HUES48 (cell line): Measurements from ENCODE around the gene CD36.
"Not testable (repeated sequence)": the region's sequence is repeated elsewhere in the genome, so short reads cannot be mapped to it uniquely, and the experiment has no call there.

ENCODE experiments used
- H3K27ac ChIP-seq: one replicate; pipeline ENCODE4 v1.7.0; 2013; ENCODE audit warnings: low read depth, low read length, inconsistent platforms
- H3K27me3 ChIP-seq: 2 replicates; pipeline ENCODE4 v1.6.1; 2013; ENCODE audit warnings: mild to moderate bottlenecking, low read length; ENCODE audit not compliant: control insufficient read depth, insufficient read depth
- H3K36me3 ChIP-seq: 2 replicates; pipeline ENCODE4 v1.6.1; 2013; ENCODE audit warnings: low read length; ENCODE audit not compliant: control insufficient read depth, insufficient read depth
- H3K4me1 ChIP-seq: 2 replicates; pipeline ENCODE4 v1.6.1; 2013; ENCODE audit warnings: mild to moderate bottlenecking, low read length; ENCODE audit not compliant: control insufficient read depth, insufficient read depth
- H3K4me3 ChIP-seq: 2 replicates; pipeline ENCODE4 v1.5.1; 2013; ENCODE audit warnings: mild to moderate bottlenecking, low read depth, low read length
- H3K9ac ChIP-seq: 2 replicates; pipeline ENCODE4 v1.6.1; 2013; ENCODE audit warnings: mild to moderate bottlenecking, low read depth, low read length, moderate library complexity
- H3K9me3 ChIP-seq: 2 replicates; pipeline ENCODE4 v1.6.1; 2013; ENCODE audit warnings: low read length; ENCODE audit not compliant: control insufficient read depth, insufficient read depth

Gene CD36

DNA sequence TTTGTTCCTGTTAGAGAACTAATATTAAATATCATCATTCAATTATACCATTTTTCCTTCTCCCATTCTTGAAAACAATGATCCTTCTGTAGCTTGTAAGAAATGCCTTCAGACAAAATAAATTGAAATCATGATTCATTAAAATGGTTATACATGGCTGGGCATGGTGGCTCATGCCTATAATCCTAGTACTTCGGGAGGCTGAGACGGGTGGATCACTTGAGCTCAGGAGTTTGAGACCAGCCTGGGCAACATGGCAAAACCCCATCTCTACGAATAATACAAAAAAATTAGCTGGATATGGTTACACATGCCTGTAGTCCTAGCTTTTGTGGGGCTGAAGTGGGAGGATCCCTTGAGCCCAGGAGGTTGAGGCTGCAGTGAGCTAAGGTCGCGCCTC lies 13.0 kb downstream of the CD36 start:
- no peak overlapping the region for H3K9ac ChIP-seq
- no peaks in the 10 kb centered on the region for H3K9me3 ChIP-seq
- no peak overlapping the region for H3K27ac ChIP-seq
- no peaks in the 10 kb centered on the region for H3K27me3 ChIP-seq
- H3K4me3 ChIP-seq = no peak overlapping the region
- no peaks in the 10 kb centered on the region for H3K4me1 ChIP-seq
- H3K36me3 ChIP-seq = no peaks in the 10 kb centered on the region

DNA sequence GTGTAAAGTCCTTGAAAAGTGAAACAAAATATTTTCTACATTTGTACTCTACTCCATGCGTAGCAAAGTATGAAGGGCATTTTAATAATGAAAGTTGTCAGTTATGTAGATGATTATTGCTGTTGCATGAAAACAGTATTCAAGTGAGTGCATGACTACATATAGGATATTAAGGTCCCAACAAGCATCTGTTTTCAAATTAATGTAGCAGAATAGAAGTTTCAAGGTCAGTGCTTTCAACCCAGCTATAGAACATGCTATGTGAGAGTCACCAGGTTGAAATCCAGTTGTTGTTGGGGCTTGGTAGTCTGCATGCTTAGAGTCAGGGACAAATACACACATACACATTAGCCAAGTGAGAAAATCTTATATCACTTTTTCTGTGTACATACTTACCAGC lies 14.8 kb downstream of the CD36 start:
- Histone ChIP-seq H3K4me1 (no peaks in the 10 kb centered on the region), H3K27ac (no peak overlapping the region), H3K4me3 (no peak overlapping the region), H3K9ac (no peak overlapping the region), H3K36me3 (no peaks in the 10 kb centered on the region), H3K9me3 (no peaks in the 10 kb centered on the region), H3K27me3 (no peaks in the 10 kb centered on the region)

GRCh38 chr7:80654887-80655340 lies 16.5 kb downstream of the CD36 start:
- H3K27ac ChIP-seq = no peak overlapping the region
- no peaks in the 10 kb centered on the region for H3K36me3 ChIP-seq
- H3K4me1 ChIP-seq = no peaks in the 10 kb centered on the region
- H3K9me3 ChIP-seq = no peaks in the 10 kb centered on the region
- H3K27me3 ChIP-seq = no peaks in the 10 kb centered on the region
- no peak overlapping the region for H3K9ac ChIP-seq
- no peak overlapping the region for H3K4me3 ChIP-seq

DNA sequence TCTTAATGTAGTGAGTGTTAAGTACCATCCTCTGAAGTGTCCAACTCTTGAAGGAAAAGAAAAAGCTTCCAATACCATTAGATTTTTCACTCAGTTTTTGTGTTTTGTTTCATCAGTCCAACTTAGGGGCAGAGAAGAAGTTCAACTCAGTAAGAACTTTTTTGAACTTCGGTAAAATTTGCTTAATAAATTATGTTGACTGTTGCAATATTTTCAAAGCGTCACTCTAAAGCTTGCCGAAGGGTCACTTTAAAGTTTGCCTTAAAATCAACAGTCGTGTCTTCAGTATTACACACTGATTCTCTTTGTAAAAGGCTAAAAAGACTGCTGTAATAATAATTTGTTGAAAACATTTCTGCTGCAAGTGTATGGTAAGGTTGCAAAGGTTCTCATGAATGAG lies 17.6 kb downstream of the CD36 start:
- Histone ChIP-seq H3K9ac (no peak overlapping the region), H3K27me3 (no peaks in the 10 kb centered on the region), H3K27ac (no peak overlapping the region), H3K9me3 (no peaks in the 10 kb centered on the region), H3K4me1 (no peaks in the 10 kb centered on the region), H3K4me3 (no peak overlapping the region), H3K36me3 (no peaks in the 10 kb centered on the region)

DNA sequence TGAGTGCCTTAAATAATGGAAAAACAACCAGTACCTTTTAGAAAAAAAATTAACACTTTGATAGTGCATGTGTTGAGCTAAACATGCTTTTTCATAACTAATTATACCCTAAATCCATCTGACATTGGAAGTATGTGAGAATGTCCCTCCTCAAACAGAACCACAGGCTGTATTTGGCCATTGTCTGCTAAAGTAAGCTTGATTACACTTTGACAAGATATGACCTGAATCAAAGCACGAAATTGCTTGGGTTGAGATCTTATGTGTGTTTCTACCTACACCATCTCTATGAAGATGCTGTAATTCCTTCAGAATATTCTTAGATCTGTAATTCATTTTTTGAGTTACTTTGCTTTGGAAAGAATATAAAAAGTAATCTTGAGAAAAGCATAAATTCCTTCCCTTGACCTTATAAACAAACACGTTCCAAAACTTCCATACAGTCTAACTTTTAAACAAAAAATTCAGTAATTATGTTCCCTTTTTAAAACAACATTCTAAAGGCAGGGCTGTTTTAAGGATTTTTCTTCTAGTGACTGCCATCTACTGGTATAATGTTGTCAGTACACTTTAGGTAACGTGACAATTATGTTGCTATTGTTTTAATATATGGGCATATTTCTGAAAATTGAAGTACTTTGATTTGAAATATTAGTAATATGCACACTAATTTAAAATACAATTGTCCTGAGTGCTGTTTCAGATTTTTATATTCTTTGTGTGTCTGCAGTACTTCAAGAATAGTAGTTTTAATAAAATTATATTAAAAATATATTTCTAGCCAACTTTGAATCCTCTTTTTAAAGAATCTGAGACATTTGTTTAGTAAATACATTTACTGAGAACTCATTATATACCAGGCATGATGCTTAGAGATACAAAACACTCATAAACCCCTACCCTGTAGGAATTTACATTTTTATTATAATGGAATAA lies 20.9 kb downstream of the CD36 start:
- no peak overlapping the region for H3K9ac ChIP-seq
- no peak overlapping the region for H3K27ac ChIP-seq
- H3K36me3 ChIP-seq = no peaks in the 10 kb centered on the region
- no peaks in the 10 kb centered on the region for H3K27me3 ChIP-seq
- H3K9me3 ChIP-seq = no peaks in the 10 kb centered on the region
- H3K4me1 ChIP-seq = no peaks in the 10 kb centered on the region
- no peak overlapping the region for H3K4me3 ChIP-seq

DNA sequence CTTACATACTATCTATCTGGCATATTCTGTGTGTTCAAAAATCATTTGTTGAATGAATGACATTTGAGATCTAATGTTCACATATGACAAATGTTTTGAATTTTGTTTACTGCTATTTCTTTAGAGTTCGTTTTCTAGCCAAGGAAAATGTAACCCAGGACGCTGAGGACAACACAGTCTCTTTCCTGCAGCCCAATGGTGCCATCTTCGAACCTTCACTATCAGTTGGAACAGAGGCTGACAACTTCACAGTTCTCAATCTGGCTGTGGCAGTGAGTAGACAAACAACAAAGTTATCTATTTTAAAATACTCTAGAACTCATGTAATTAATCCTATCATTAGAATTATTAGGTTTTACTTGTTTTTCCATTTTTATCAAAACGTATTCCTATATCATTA lies 22.5 kb downstream of the CD36 start:
- H3K27ac ChIP-seq = no peak overlapping the region
- no peak overlapping the region for H3K9ac ChIP-seq
- H3K9me3 ChIP-seq = no peaks in the 10 kb centered on the region
- no peaks in the 10 kb centered on the region for H3K27me3 ChIP-seq
- H3K4me3 ChIP-seq = no peak overlapping the region
- H3K4me1 ChIP-seq = no peaks in the 10 kb centered on the region
- no peaks in the 10 kb centered on the region for H3K36me3 ChIP-seq

- H3K9ac ChIP-seq = no peak overlapping the region
- H3K36me3 ChIP-seq = no peaks in the 10 kb centered on the region
- H3K4me3 ChIP-seq = no peak overlapping the region
- no peaks in the 10 kb centered on the region for H3K27me3 ChIP-seq
- H3K27ac ChIP-seq = no peak overlapping the region
- H3K4me1 ChIP-seq = no peaks in the 10 kb centered on the region
- H3K9me3 ChIP-seq = no peaks in the 10 kb centered on the region
Observed at GRCh38 chr7:80661729-80662128, 23.3 kb downstream of the CD36 start.

- H3K27me3 ChIP-seq = no peaks in the 10 kb centered on the region
- no peaks in the 10 kb centered on the region for H3K9me3 ChIP-seq
- H3K36me3 ChIP-seq = no peaks in the 10 kb centered on the region
- H3K9ac ChIP-seq = no peak overlapping the region
- H3K27ac ChIP-seq = no peak overlapping the region
- H3K4me3 ChIP-seq = no peak overlapping the region
- H3K4me1 ChIP-seq = no peaks in the 10 kb centered on the region
Observed at GRCh38 chr7:80662252-80662651, 23.8 kb downstream of the CD36 start.

- no peak overlapping the region for H3K4me3 ChIP-seq
- H3K27ac ChIP-seq = no peak overlapping the region
- no peak overlapping the region for H3K9ac ChIP-seq
- no peaks in the 10 kb centered on the region for H3K9me3 ChIP-seq
- no peaks in the 10 kb centered on the region for H3K27me3 ChIP-seq
- no peaks in the 10 kb centered on the region for H3K4me1 ChIP-seq
- no peaks in the 10 kb centered on the region for H3K36me3 ChIP-seq
Observed at GRCh38 chr7:80665526-80665925, 27.1 kb downstream of the CD36 start.

DNA sequence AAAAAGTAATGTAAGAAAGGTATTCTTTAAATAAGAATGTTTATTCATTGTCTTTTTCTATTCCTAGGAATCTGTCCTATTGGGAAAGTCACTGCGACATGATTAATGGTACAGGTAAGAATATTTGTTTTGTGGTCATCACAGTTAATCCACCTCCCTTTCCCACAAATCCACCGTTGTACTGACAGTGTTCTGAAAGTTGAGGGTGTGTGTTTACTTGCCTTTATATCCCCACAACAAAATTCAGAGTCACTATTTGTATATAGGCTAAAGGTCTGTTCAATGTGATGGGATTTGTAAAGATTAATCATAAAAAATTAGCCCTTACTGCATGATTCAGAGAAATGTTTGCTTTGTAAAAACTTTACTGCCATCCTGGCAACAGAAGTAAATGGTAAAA lies 27.9 kb downstream of the CD36 start:
- H3K4me3 ChIP-seq = no peak overlapping the region
- no peak overlapping the region for H3K9ac ChIP-seq
- no peaks in the 10 kb centered on the region for H3K36me3 ChIP-seq
- no peaks in the 10 kb centered on the region for H3K27me3 ChIP-seq
- no peaks in the 10 kb centered on the region for H3K4me1 ChIP-seq
- H3K9me3 ChIP-seq = no peaks in the 10 kb centered on the region
- no peak overlapping the region for H3K27ac ChIP-seq

GRCh38 chr7:80669367-80669766 lies 30.9 kb downstream of the CD36 start:
- H3K36me3 ChIP-seq, H3K27ac ChIP-seq, H3K27me3 ChIP-seq, H3K9me3 ChIP-seq, H3K9ac ChIP-seq, H3K4me1 ChIP-seq, H3K4me3 ChIP-seq: not testable (repeated sequence)
